GM18498 (cell line): Measurements from ENCODE around the gene SRCIN1.
"Not testable (repeated sequence)": the region's sequence is repeated elsewhere in the genome, so short reads cannot be mapped to it uniquely, and the experiment has no call there.

Source experiments
- ATAC-seq: cut with Tn5 transposase; IDR thresholded peaks from one replicate; pipeline ENCODE4 v1.9.1; 2021; ENCODE audit warnings: mild to moderate bottlenecking, moderate library complexity; ENCODE audit not compliant: unreplicated experiment

Gene SRCIN1

GRCh38 chr17:38546396-38546795 lies 59.4 kb downstream of the SRCIN1 start:
- no peak for ATAC-seq

GRCh38 chr17:38545531-38546225 lies 60.1 kb downstream of the SRCIN1 start:
- no peak for ATAC-seq

- ATAC-seq, result no peak
Observed at GRCh38 chr17:38544839-38545209, 60.9 kb downstream of the SRCIN1 start.

- ATAC-seq, result no peak
Observed at GRCh38 chr17:38544175-38544838, 61.4 kb downstream of the SRCIN1 start.

- no peak for ATAC-seq
Observed at GRCh38 chr17:38543403-38544174, 62.2 kb downstream of the SRCIN1 start.

- no peak for ATAC-seq
Observed at GRCh38 chr17:38542286-38542685, 63.5 kb downstream of the SRCIN1 start.

GRCh38 chr17:38541281-38541680 lies 64.5 kb downstream of the SRCIN1 start:
- no peak for ATAC-seq

GRCh38 chr17:38540514-38541045 lies 65.2 kb downstream of the SRCIN1 start:
- no peak for ATAC-seq

GRCh38 chr17:38539386-38539785 lies 66.4 kb downstream of the SRCIN1 start:
- ATAC-seq, result no peak

GRCh38 chr17:38538906-38539305 lies 66.8 kb downstream of the SRCIN1 start:
- no peak for ATAC-seq

GRCh38 chr17:38536661-38537060 lies 69.1 kb downstream of the SRCIN1 start:
- ATAC-seq, result no peak

- ATAC-seq, result no peak
Observed at GRCh38 chr17:38535886-38536285, 69.9 kb downstream of the SRCIN1 start.

GRCh38 chr17:38534498-38534885 lies 71.3 kb downstream of the SRCIN1 start:
- ATAC-seq, result no peak

- ATAC-seq, result no peak
Observed at GRCh38 chr17:38533866-38534497, 71.8 kb downstream of the SRCIN1 start.

- ATAC-seq, result no peak
Observed at GRCh38 chr17:38533241-38533640, 72.5 kb downstream of the SRCIN1 start.

GRCh38 chr17:38532451-38532850 lies 73.3 kb downstream of the SRCIN1 start:
- no peak for ATAC-seq

GRCh38 chr17:38531761-38532160 lies 74.0 kb downstream of the SRCIN1 start:
- ATAC-seq, result not testable (repeated sequence)

- not testable (repeated sequence) for ATAC-seq
Observed at GRCh38 chr17:38530856-38531255, 74.9 kb downstream of the SRCIN1 start.

GRCh38 chr17:38528141-38528540 lies 77.6 kb downstream of the SRCIN1 start:
- ATAC-seq, result not testable (repeated sequence)

- not testable (repeated sequence) for ATAC-seq
Observed at GRCh38 chr17:38526526-38526925, 79.2 kb downstream of the SRCIN1 start.

GRCh38 chr17:38512473-38513058 lies 93.2 kb downstream of the SRCIN1 start:
- no peak for ATAC-seq
